GM12891 (cell line): ENCODE measurements around the gene MAPK1.
"Not testable (repeated sequence)": the region's sequence is repeated elsewhere in the genome, so short reads cannot be mapped to it uniquely, and the experiment has no call there.

Source experiments
- PAX5 ChIP-seq: IDR thresholded peaks from 2 replicates; pipeline ENCODE4 v1.6.1; 2011; ENCODE audit warnings: low read length, moderate library complexity, mild to moderate bottlenecking; ENCODE audit not compliant: insufficient read depth, severe bottlenecking
- POLR2A ChIP-seq: IDR thresholded peaks from 2 replicates; pipeline ENCODE4 v1.6.1; 2011; ENCODE audit warnings: low read depth, low read length, control low read depth
- POLR2AphosphoS5 ChIP-seq: IDR thresholded peaks from 2 replicates; pipeline ENCODE4 v1.6.1; 2011; ENCODE audit warnings: low read depth, low read length, control low read depth
- POU2F2 ChIP-seq: IDR thresholded peaks from 2 replicates; pipeline ENCODE4 v1.6.1; 2011; ENCODE audit warnings: low read depth, mild to moderate bottlenecking, control low read depth, low read length, moderate library complexity
- SPI1 ChIP-seq: IDR thresholded peaks from 2 replicates; pipeline ENCODE4 v1.6.1; 2011; ENCODE audit warnings: low read depth, low read length, control low read depth
- TAF1 ChIP-seq: IDR thresholded peaks from 2 replicates; pipeline ENCODE4 v1.6.1; 2011; ENCODE audit warnings: low read depth, low read length, control low read depth

DNA sequence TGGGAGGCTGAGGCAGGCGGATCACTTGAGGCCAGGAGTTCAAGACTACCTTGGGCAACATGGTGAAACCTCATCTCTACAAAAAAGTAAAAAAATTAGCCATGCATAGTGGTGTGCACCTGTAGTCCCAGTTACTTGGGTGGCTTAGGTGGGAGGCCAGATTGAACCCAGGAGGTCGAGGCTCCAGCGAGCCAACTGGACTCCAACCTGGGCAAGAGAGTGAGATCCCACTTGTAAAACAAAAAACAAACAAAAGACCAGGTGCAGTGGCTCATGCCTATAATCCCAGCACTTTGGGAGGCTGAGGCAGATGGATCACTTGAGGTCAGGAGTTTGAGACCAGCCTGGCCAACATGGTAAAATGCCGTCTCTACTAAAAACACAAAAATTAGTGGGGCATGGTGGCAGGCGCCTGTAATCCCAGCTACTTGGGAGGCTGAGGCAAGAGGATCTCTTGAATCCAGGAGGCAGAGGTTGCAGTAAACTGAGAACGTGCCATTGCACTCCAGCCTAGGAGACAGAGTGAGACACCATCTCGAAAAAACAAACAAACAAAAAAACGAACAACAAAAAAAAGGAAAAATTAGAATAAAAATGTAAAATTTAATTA is 46.7 kb upstream of the MAPK1 start:
- not testable (repeated sequence) for TF ChIP-seq POU2F2, POLR2AphosphoS5, POLR2A, TAF1, PAX5, SPI1
